GM12801 (cell line): ENCODE results near the gene D2HGDH.

ENCODE experiments used
- CTCF ChIP-seq: IDR thresholded peaks from one replicate; pipeline ENCODE4 v1.5.1; 2011; ENCODE audit warnings: control low read depth; ENCODE audit not compliant: insufficient read length; ENCODE audit errors: extremely low read depth

Gene D2HGDH

GRCh38 chr2:241701149-241701398 is 33.4 kb upstream of the D2HGDH start:
- TF ChIP-seq CTCF, result no peak

- no peak for TF ChIP-seq CTCF
Measured at GRCh38 chr2:241701399-241702154, 32.9 kb upstream of the D2HGDH start, which contains the start of gene ING5. Gene ING5, plus strand, starts transcription at chr2:241702039. Its CDS starts 27 bp downstream, at chr2:241702066.

- TF ChIP-seq CTCF, result no peak
Measured at GRCh38 chr2:241702155-241703031, 32.0 kb upstream of the D2HGDH start.

- TF ChIP-seq CTCF, result no peak
Measured at GRCh38 chr2:241703032-241703604, 31.3 kb upstream of the D2HGDH start.

- no peak for TF ChIP-seq CTCF
Measured at GRCh38 chr2:241706537-241706936, 27.9 kb upstream of the D2HGDH start.

- no peak for TF ChIP-seq CTCF
Measured at GRCh38 chr2:241708879-241709278, 25.6 kb upstream of the D2HGDH start.

- TF ChIP-seq CTCF, result no peak
Measured at GRCh38 chr2:241719093-241719492, 15.3 kb upstream of the D2HGDH start.
